ENCODE results near the gene ZNF506.
"Not testable (repeated sequence)": the region's sequence is repeated elsewhere in the genome, so short reads cannot be mapped to it uniquely, and the experiment has no call there.

ZNF506 gene

DNA sequence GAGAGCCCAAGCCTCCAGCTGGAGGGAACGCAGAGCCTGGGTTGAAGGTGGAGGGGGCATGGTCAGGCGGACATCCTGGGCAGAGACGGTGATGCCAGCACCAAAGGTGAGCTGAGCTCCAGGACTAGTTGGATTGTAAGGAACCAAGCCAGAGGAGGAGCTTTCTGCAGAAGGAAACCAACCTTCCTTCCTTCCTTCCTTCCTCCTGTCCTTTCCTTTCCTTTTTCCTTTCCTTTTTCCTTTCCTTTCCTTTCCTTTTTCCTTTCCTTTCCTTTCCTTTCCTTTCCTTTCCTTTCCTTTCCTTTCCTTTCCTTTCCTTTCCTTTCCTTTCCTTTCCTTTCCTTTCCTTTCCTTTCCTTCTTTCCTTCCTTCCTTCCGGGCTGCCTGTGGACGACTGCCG is 77.6 kb downstream of the ZNF506 start:
- DNase-seq = not testable (repeated sequence)

DNA sequence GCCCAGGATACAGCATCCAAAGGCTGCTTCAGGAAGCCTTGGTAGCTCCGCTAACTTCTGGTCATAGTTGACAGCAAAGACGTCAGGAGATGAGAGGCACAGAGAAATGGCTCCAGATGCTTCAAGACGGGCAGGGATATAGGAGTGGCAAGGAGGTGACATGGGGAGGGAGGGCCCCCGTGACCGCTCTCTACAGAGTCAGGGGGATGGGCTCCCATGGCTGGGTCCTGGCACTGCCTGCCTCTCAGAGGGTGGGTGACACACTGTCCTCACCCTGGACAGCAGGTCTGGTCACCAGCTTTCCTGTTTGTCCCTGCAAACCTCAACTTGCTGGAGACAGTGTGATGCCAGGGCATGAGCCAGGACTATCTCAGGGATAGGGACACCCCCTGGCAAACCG is 78.4 kb downstream of the ZNF506 start:
- DNase-seq = no peak

DNA sequence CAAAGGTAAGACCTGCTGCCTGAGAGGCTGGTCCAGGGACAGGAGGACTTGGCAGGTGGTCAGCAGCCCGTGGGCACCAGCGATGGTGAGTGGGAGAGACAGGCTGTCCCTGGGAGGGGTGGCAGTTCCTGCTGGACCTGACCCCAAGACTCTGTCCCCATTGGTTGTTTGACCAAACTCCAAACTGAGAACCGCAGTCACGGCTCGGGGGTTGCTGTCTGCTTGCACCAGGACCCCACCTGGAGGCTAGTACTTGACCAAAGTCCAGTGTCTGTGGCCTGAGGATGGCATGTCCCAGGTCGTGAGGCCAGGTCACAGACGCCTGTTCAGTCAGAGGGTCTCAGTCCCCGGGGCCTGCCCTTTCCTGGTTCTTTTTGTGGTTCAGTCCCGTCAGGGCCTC is 78.8 kb downstream of the ZNF506 start:
- DNase-seq = no peak

All from activated gamma-delta T cell treated with Interleukin-2 at 50 U/mL for 16 hours (primary cell).